Right atrium auricular region (tissue), 2 donors: ENCODE data around the gene EVI5. TPM values are rescaled to one million over a fixed set of nuclear protein-coding genes. Genes with fewer than 3 reads are reported as not detected.

Experiments
- DNase-seq: peaks from one replicate; pipeline ENCODE4 v3.0.0-alpha.2; 2019; ENCODE audit warnings: low spot score
- H3K27ac ChIP-seq, 2 donors: fragments of 200-600 bp; sonication (generic); 1 replicate in 1 of 2; 2 replicates in 1 of 2; pipeline ENCODE4 v1.5.1; 2016 to 2019
- H3K27me3 ChIP-seq, 2 donors: fragments of 200-600 bp; sonication (generic); one replicate each; pipeline versions ENCODE4 v1.5.1 to v1.6.0; 2017 to 2019
- H3K36me3 ChIP-seq: fragments of 200-600 bp; sonication (generic); one replicate; pipeline ENCODE4 v1.5.1; 2016
- H3K4me1 ChIP-seq, 2 donors: fragments of 200-600 bp; sonication (generic); one replicate each; pipeline versions ENCODE4 v1.5.1 to v1.6.0; 2017 to 2019
- H3K4me3 ChIP-seq, 2 donors: fragments of 200-600 bp; sonication (generic); 1 replicate in 1 of 2; 2 replicates in 1 of 2; pipeline ENCODE4 v1.5.1; 2017 to 2019; ENCODE audit warnings: mild to moderate bottlenecking in 1 of 2, moderate library complexity in 1 of 2
- H3K9me3 ChIP-seq, 2 donors: fragments of 200-600 bp; sonication (generic); one replicate each; pipeline ENCODE4 v1.5.1; 2019
- CTCF ChIP-seq, 2 donors: fragments of 200-600 bp; sonication (generic); IDR thresholded peaks; one replicate each; pipeline ENCODE4 v1.5.1; 2019; ENCODE audit warnings: antibody characterized with exemption in 2 of 2
- total RNA-seq, 2 donors: library from RNA; depleted of rRNA; stranded (reverse); fragments of >200 nt; gene quantifications; one replicate each; pipeline ENCODE4 v1.1.0, GENCODE V29; 2016

The EVI5 gene
- 10 to 100 TPM; 26.4 to 41.9 TPM for total RNA-seq

- Histone ChIP-seq H3K9me3 (no peaks in the 10 kb centered on the region), H3K27me3 (no peaks in the 10 kb centered on the region), H3K4me1 (peaks cover 0 to 23% of the 10 kb centered on the region in 2 donors), H3K4me3 (peak within 1 kb of the TSS; percentile 82 to 87), H3K27ac (peak within 1 kb of the TSS; percentile 93 to 97), H3K36me3 (no peaks in the 10 kb centered on the region)
- peak; percentile 96 for DNase-seq
- peak in 1 of 2 donors; percentile 39 for TF ChIP-seq CTCF (IDR thresholded peaks at IDR 0.05)
Observed at GRCh38 chr1:92784639-92785500, at the start of gene EVI5. TSS of gene EVI5 (minus strand) at chr1:92785108. CDS start at chr1:92736546, 48,562 bp downstream.

GRCh38 chr1:92834617-92835016 is 49.7 kb upstream of the EVI5 start:
- no peaks in the 10 kb centered on the region for H3K9me3 ChIP-seq
- H3K36me3 ChIP-seq, result peaks cover 63% of the 10 kb centered on the region
- H3K4me1 ChIP-seq, result peaks cover 0 to 50% of the 10 kb centered on the region in 2 donors
- DNase-seq, result no peak
- H3K4me3 ChIP-seq, result no peak overlapping the region
- no peaks in the 10 kb centered on the region for H3K27me3 ChIP-seq
- H3K27ac ChIP-seq, result no peak overlapping the region
- no peak for TF ChIP-seq CTCF (IDR thresholded peaks at IDR 0.05)

- TF ChIP-seq CTCF (IDR thresholded peaks at IDR 0.05), result no peak
- H3K36me3 ChIP-seq, result peaks cover 55% of the 10 kb centered on the region
- H3K4me1 ChIP-seq, result peaks cover 0 to 42% of the 10 kb centered on the region in 2 donors
- H3K9me3 ChIP-seq, result no peaks in the 10 kb centered on the region
- H3K4me3 ChIP-seq, result peak overlapping the region in 1 of 2 donors; percentile 91
- H3K27ac ChIP-seq, result no peak overlapping the region
- H3K27me3 ChIP-seq, result no peaks in the 10 kb centered on the region
- no peak for DNase-seq
Observed at GRCh38 chr1:92833840-92834239, 48.9 kb upstream of the EVI5 start.

- Histone ChIP-seq H3K4me1 (peaks cover 0 to 32% of the 10 kb centered on the region in 2 donors), H3K9me3 (no peaks in the 10 kb centered on the region), H3K27me3 (no peaks in the 10 kb centered on the region), H3K36me3 (peaks cover 44% of the 10 kb centered on the region), H3K27ac (peak overlapping the region; percentile 89 to 95), H3K4me3 (peak overlapping the region; percentile 79 to 91)
- no peak for DNase-seq
- no peak for TF ChIP-seq CTCF (IDR thresholded peaks at IDR 0.05)
Observed at GRCh38 chr1:92832537-92833114, 47.7 kb upstream of the EVI5 start.

GRCh38 chr1:92831762-92832536 is 47.0 kb upstream of the EVI5 start, which contains the start of gene RPL5:
TSS of gene RPL5 (plus strand) at chr1:92832040. CDS start at chr1:92832115, 75 bp downstream.
- Histone ChIP-seq H3K9me3 (no peaks in the 10 kb centered on the region), H3K4me3 (peak within 1 kb of the TSS; percentile 79 to 91), H3K36me3 (peaks cover 37% of the 10 kb centered on the region), H3K4me1 (peaks cover 0 to 26% of the 10 kb centered on the region in 2 donors), H3K27ac (peak within 1 kb of the TSS; percentile 89 to 95), H3K27me3 (no peaks in the 10 kb centered on the region)
- TF ChIP-seq CTCF (IDR thresholded peaks at IDR 0.05), result peak; percentile 95 to 97
- DNase-seq, result peak; percentile 97
